Lung (tissue), 12 donors: Measurements from ENCODE around the gene BCL7C. TPM values are rescaled to one million over a fixed set of nuclear protein-coding genes. Genes with fewer than 3 reads are reported as not detected.

Experiments used
- ATAC-seq: fragments of 200-7000 bp; cut with Tn5 transposase; one replicate; pipeline ENCODE4 v1.9.1; 2020; ENCODE audit warnings: moderate number of reproducible peaks; ENCODE audit not compliant: insufficient read depth, low FRiP score
- DNase-seq, 3 donors: peaks; one replicate each; pipeline ENCODE4 v3.0.0-alpha.2; 2013 to 2017
- H3K27ac ChIP-seq, 2 donors: one replicate each; pipeline ENCODE4 v1.5.1; 2013; ENCODE audit warnings: mild to moderate bottlenecking in 2 of 2, moderate library complexity in 2 of 2, control low read depth in 1 of 2, inconsistent platforms in 1 of 2, low read depth in 1 of 2, low read length in 1 of 2
- H3K27me3 ChIP-seq, 3 donors: one replicate each; pipeline ENCODE4 v1.5.1; 2013; ENCODE audit warnings: low read length in 2 of 3; ENCODE audit not compliant: control insufficient read depth in 3 of 3, insufficient read depth in 3 of 3
- H3K36me3 ChIP-seq, 4 donors: one replicate each; pipeline ENCODE4 v1.5.1; 2013; ENCODE audit warnings: low read length in 4 of 4, mild to moderate bottlenecking in 1 of 4, moderate library complexity in 1 of 4; ENCODE audit not compliant: control insufficient read depth in 4 of 4, insufficient read depth in 4 of 4
- H3K4me1 ChIP-seq, 5 donors: one replicate each; pipeline ENCODE4 v1.5.1; 2013; ENCODE audit warnings: low read length in 5 of 5, mild to moderate bottlenecking in 2 of 5, moderate library complexity in 1 of 5; ENCODE audit not compliant: control insufficient read depth in 5 of 5, insufficient read depth in 5 of 5
- H3K4me3 ChIP-seq: one replicate; pipeline ENCODE4 v1.5.1; 2013; ENCODE audit warnings: mild to moderate bottlenecking, control low read depth, moderate library complexity
- H3K9ac ChIP-seq, 2 donors: one replicate each; pipeline ENCODE4 v1.5.1; 2013; ENCODE audit warnings: low read length in 2 of 2, control low read depth in 1 of 2; ENCODE audit not compliant: insufficient read depth in 1 of 2
- H3K9me3 ChIP-seq, 4 donors: one replicate each; pipeline ENCODE4 v1.5.1; 2013; ENCODE audit warnings: low read length in 3 of 4, mild to moderate bottlenecking in 1 of 4, moderate library complexity in 1 of 4; ENCODE audit not compliant: control insufficient read depth in 4 of 4, insufficient read depth in 3 of 4
- CTCF ChIP-seq: IDR thresholded peaks from 2 replicates; pipeline ENCODE4 v1.5.1; 2012; ENCODE audit warnings: mild to moderate bottlenecking; ENCODE audit errors: control extremely low read depth, extremely low read depth
- WGBS, 2 donors: extraction: QIAGEN DNeasy Blood & Tissue Kit; methylation state at CpG; one replicate each; pipeline ENCODE4 v1.1.7; 2013; 5-methylcytosine and 5-hydroxymethylcytosine counted together
- polyA plus RNA-seq, 2 donors: library from polyadenylated mRNA; stranded (reverse); fragments of 200-250 nt; gene quantifications; one replicate each; pipeline ENCODE4 v1.2.1, GENCODE V29; 2013
- total RNA-seq, 2 donors: library from RNA; depleted of rRNA in 1 of 2; stranded (reverse); fragments of >200 nt in 1 of 2; gene quantifications; one replicate each; pipeline ENCODE4 v1.2.1, GENCODE V29; 2014 to 2021
- donor health status: control.
- donor health status: control.
- donor health status: Bipolar disorder and iron deficiency.
- donor health status: healthy.
- donor health status: DM: yes; HTN: yes; CAD: no.

BCL7C gene
- total and polyA plus RNA-seq, 4 donors = 18.2 to 51.8 (median 28.3) TPM

GRCh38 chr16:30843501-30843900 is 50.4 kb downstream of the BCL7C start:
- H3K4me3 ChIP-seq = no peak overlapping the region
- no peak for ATAC-seq
- no peak overlapping the region for H3K9ac ChIP-seq
- H3K27me3 ChIP-seq = no peaks in the 10 kb centered on the region
- WGBS, 2 donors = 92 to 93% methylated on average over 5 of the region's 5 CpGs
- no peak overlapping the region for H3K27ac ChIP-seq
- H3K9me3 ChIP-seq = no peaks in the 10 kb centered on the region
- H3K36me3 ChIP-seq = no peaks in the 10 kb centered on the region
- peaks cover 0 to 4% (median 0%) of the 10 kb centered on the region in 5 donors for H3K4me1 ChIP-seq
- no peak for DNase-seq
- TF ChIP-seq CTCF = no peak

GRCh38 chr16:30842971-30843370 is 50.9 kb downstream of the BCL7C start:
- WGBS, 2 donors = 87 to 91% methylated on average over 4 of the region's 4 CpGs
- Histone ChIP-seq H3K27ac (no peak overlapping the region), H3K9me3 (no peaks in the 10 kb centered on the region), H3K4me1 (peaks cover 0 to 4% (median 0%) of the 10 kb centered on the region in 5 donors), H3K4me3 (no peak overlapping the region), H3K36me3 (no peaks in the 10 kb centered on the region), H3K27me3 (no peaks in the 10 kb centered on the region), H3K9ac (no peak overlapping the region)
- no peak for ATAC-seq
- no peak for TF ChIP-seq CTCF
- no peak for DNase-seq

- no peak overlapping the region for H3K27ac ChIP-seq
- H3K9ac ChIP-seq = no peak overlapping the region
- 90 to 92% methylated on average over 9 of the region's 9 CpGs for WGBS, 2 donors
- ATAC-seq (no peak), DNase-seq (no peak)
- no peaks in the 10 kb centered on the region for H3K27me3 ChIP-seq
- H3K9me3 ChIP-seq = peaks cover 0 to 1% (median 0%) of the 10 kb centered on the region in 4 donors
- H3K36me3 ChIP-seq = no peaks in the 10 kb centered on the region
- no peak overlapping the region for H3K4me3 ChIP-seq
- TF ChIP-seq CTCF = no peak
- H3K4me1 ChIP-seq = peaks cover 0 to 4% (median 0%) of the 10 kb centered on the region in 5 donors
Measured at GRCh38 chr16:30841332-30841731, 52.5 kb downstream of the BCL7C start.

- no peak for ATAC-seq
- Histone ChIP-seq H3K9ac (no peak overlapping the region), H3K36me3 (no peaks in the 10 kb centered on the region), H3K4me1 (peaks cover 0 to 4% (median 0%) of the 10 kb centered on the region in 5 donors), H3K9me3 (peaks cover 0 to 1% (median 0%) of the 10 kb centered on the region in 4 donors), H3K27me3 (no peaks in the 10 kb centered on the region), H3K4me3 (no peak overlapping the region), H3K27ac (no peak overlapping the region)
- TF ChIP-seq CTCF = no peak
- no peak for DNase-seq
- 89 to 96% methylated on average over 5 of the region's 5 CpGs for WGBS, 2 donors
Measured at GRCh38 chr16:30840611-30841010, 53.3 kb downstream of the BCL7C start.
